Vagina (tissue), 2 donors: ENCODE measurements around the gene MAFG. TPM values are rescaled to one million over a fixed set of nuclear protein-coding genes. Genes with fewer than 3 reads are reported as not detected.

Source experiments
- DNase-seq, 2 donors: peaks; one replicate each; pipeline ENCODE4 v3.0.0-alpha.2; 2017; ENCODE audit errors: extremely low spot score in 2 of 2
- H3K27ac ChIP-seq: fragments of 200-600 bp; sonication (generic); one replicate; pipeline ENCODE4 v1.5.1; 2019
- H3K27me3 ChIP-seq: fragments of 200-600 bp; sonication (generic); one replicate; pipeline ENCODE4 v1.5.1; 2019
- H3K36me3 ChIP-seq, 2 donors: fragments of 200-600 bp; sonication (generic); one replicate each; pipeline ENCODE4 v1.5.1; 2017 to 2019
- H3K4me1 ChIP-seq: fragments of 200-600 bp; sonication (generic); one replicate; pipeline ENCODE4 v1.5.1; 2019
- H3K4me3 ChIP-seq, 2 donors: fragments of 200-600 bp; sonication (generic); 1 replicate in 1 of 2; 2 replicates in 1 of 2; pipeline ENCODE4 v1.5.1; 2016 to 2019
- H3K9me3 ChIP-seq: fragments of 200-600 bp; sonication (generic); one replicate; pipeline ENCODE4 v1.5.1; 2019
- CTCF ChIP-seq, 3 experiments: fragments of 450-650 bp in 2 of 3; fragments of 200-600 bp in 1 of 3; sonication (generic) in 1 of 3; IDR thresholded peaks; one replicate each; pipeline ENCODE4 v1.5.1; 2017 to 2019; ENCODE audit warnings: antibody characterized with exemption in 3 of 3, mild to moderate bottlenecking in 2 of 3, moderate library complexity in 2 of 3
- POLR2A ChIP-seq, 2 donors: fragments of 450-650 bp; IDR thresholded peaks; one replicate each; pipeline ENCODE4 v1.6.1; 2017; ENCODE audit warnings: antibody characterized with exemption in 2 of 2, mild to moderate bottlenecking in 2 of 2, moderate library complexity in 2 of 2
- POLR2AphosphoS5 ChIP-seq, 2 donors: sonication (generic); formaldehyde crosslinking; IDR thresholded peaks; one replicate each; pipeline ENCODE4 v1.9.0; 2017; ENCODE audit warnings: antibody characterized with exemption in 2 of 2, mild to moderate bottlenecking in 2 of 2, low read depth in 1 of 2; ENCODE audit not compliant: insufficient read depth in 1 of 2
- intact Hi-C: fragments of 100-400 bp; cut with DNase I; formaldehyde crosslinking; loops from one replicate; pipeline ENCODE4 v1.15.1; 2023
- total RNA-seq: library from RNA; depleted of rRNA; stranded (reverse); fragments of >200 nt; gene quantifications from one replicate; pipeline ENCODE4 v1.2.3, GENCODE V29; 2016

The MAFG gene
- total RNA-seq, 1 donor from 2014 or later, result 18.9 TPM

DNA sequence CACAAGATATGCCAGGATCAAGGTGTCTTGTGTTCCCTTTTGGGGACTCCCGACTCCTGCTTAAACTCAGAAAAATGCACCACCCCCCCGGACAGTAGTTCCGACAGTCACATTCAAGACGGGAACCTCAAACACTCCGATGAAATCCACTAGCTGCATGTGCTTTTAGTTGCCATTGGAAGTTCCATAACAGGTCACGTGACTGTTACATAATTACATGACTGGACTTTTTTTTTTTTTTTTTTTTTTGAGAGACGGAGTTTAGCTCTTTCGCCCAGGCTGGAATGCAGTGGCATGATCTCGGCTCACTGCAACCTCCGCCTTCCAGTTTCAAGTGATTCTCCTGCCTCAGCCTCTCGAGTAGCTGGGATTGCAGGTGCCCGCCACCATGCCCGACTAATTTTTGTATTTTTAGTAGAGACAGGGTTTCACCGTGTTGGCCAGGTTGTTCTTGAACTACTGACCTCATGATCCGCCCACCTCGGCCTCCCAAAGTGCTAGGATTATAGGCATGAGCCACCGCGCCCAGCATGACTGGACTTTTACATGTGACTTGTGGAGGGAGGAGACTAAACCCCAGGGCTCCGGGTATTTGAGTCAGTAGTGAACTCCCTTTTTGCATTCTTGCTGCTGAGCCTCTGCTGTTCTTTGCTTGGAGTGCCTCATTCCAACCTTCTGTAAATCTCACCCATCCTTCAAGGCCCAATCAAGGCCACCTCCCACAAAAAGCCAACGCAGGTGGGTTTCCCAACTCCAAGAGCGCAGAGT, 11.1 kb downstream of the MAFG start:
- H3K27me3 ChIP-seq, result no peaks in the 10 kb centered on the region
- no peak for DNase-seq
- H3K4me3 ChIP-seq, result peak overlapping the region; percentile 59 to 95
- no peak for TF ChIP-seq CTCF (IDR thresholded peaks at IDR 0.05)
- TF ChIP-seq POLR2AphosphoS5 (IDR thresholded peaks at IDR 0.05; ENCODE audit: insufficient read depth in 1 of 2, low read depth in 1 of 2), result peak in 1 of 2 donors; percentile 31
- TF ChIP-seq POLR2A (IDR thresholded peaks at IDR 0.05), result peak in 1 of 2 donors; percentile 14
- peaks cover 0 to 31% of the 10 kb centered on the region in 2 donors for H3K36me3 ChIP-seq
- peak overlapping the region; percentile 66 for H3K27ac ChIP-seq
- no peaks in the 10 kb centered on the region for H3K9me3 ChIP-seq
- peaks cover 33% of the 10 kb centered on the region for H3K4me1 ChIP-seq
- intact Hi-C loops, result no loop called here

DNA sequence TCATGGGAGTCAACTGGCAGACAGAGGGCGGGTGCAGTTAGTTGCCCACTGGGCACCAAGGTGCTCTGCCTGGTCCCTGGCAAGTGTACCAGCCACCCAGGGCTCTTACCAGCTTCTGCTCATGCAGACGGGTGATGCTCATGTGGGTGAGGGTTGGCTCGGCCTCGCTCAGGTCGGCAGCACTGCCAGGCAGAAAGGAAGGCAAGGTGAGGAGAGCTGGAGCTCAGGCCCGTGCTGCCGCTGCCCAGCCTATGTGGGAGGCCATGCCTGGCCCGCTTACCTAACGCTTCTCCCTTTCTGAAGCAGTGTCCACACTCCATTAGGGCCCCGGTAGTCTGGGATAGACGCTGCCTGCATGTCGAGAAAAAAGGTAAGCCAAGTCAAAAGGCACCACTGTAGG, 12.2 kb downstream of the MAFG start:
- Histone ChIP-seq H3K4me1 (peaks cover 38% of the 10 kb centered on the region), H3K4me3 (no peak overlapping the region)
- no peak for DNase-seq

GRCh38 chr17:81914103-81914850, 13.3 kb downstream of the MAFG start:
- intact Hi-C loops, result no loop called here
- Histone ChIP-seq H3K4me3 (no peak overlapping the region), H3K4me1 (peaks cover 46% of the 10 kb centered on the region), H3K27me3 (no peaks in the 10 kb centered on the region), H3K9me3 (no peaks in the 10 kb centered on the region), H3K27ac (no peak overlapping the region), H3K36me3 (peaks cover 0 to 31% of the 10 kb centered on the region in 2 donors)
- DNase-seq, result no peak
- no peak for TF ChIP-seq CTCF (IDR thresholded peaks at IDR 0.05)
- no peak for TF ChIP-seq POLR2A (IDR thresholded peaks at IDR 0.05)

More for the DNA sequence above, 12.2 kb downstream of the MAFG start:
- intact Hi-C loops, result no loop called here
- Histone ChIP-seq H3K27me3 (no peaks in the 10 kb centered on the region), H3K36me3 (peaks cover 0 to 31% of the 10 kb centered on the region in 2 donors), H3K27ac (no peak overlapping the region), H3K9me3 (no peaks in the 10 kb centered on the region)
- TF ChIP-seq POLR2A (IDR thresholded peaks at IDR 0.05), result no peak
- TF ChIP-seq POLR2AphosphoS5 (IDR thresholded peaks at IDR 0.05; ENCODE audit: insufficient read depth in 1 of 2, low read depth in 1 of 2), result no peak
- TF ChIP-seq CTCF (IDR thresholded peaks at IDR 0.05), result no peak

- H3K27me3 ChIP-seq, result no peaks in the 10 kb centered on the region
- H3K36me3 ChIP-seq, result peaks cover 0 to 31% of the 10 kb centered on the region in 2 donors
- H3K4me3 ChIP-seq, result no peak overlapping the region
- no peak for DNase-seq
- intact Hi-C loops, result no loop called here
- no peaks in the 10 kb centered on the region for H3K9me3 ChIP-seq
- no peak overlapping the region for H3K27ac ChIP-seq
- H3K4me1 ChIP-seq, result peaks cover 44% of the 10 kb centered on the region
- TF ChIP-seq POLR2A (IDR thresholded peaks at IDR 0.05), result no peak
These were observed 14.0 kb downstream of the MAFG start for GRCh38 chr17:81913394-81914102.

DNA sequence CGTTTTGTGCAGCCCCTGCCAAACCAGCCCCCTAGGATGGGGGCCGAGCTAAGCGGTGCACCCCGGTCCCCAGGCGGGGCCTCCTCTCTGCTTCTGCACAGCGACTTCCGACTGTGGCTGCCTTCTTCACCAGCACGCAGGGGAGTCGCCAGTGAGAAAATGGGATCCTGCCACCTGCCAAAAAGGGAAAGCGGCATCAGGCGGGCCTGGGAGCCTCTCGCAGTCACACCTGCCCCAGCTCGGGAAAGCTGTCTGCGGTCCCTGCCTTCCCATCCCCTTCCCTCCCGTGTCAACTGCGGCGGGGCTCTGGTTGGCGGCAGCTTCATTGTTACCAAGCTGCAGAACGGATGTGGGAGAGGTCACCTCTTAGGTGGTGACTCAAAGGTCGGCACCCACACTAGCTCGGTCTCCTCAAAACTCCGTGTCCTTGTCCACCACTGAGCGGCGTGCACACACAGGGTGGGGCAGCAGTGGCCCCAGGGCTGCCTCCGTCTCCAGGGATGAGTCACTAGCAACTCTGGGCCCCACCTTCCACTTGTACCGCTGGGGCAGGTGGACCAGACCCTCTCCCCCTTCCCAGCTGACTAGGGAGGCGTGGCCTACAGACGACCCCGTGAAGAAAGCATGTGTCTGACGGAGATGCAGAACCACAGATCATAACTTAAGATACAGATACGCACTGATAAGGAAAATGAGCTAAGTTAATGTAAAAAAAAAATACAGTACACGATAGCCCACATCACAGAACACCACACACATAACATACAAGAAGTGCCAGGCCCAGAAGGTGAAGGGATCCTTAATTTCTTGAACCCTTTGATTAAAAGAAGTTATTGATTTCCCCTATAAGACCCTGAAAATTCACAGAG, 14.9 kb downstream of the MAFG start:
- no peaks in the 10 kb centered on the region for H3K9me3 ChIP-seq
- H3K36me3 ChIP-seq, result peaks cover 0 to 31% of the 10 kb centered on the region in 2 donors
- no peak for TF ChIP-seq CTCF (IDR thresholded peaks at IDR 0.05)
- no peak for TF ChIP-seq POLR2A (IDR thresholded peaks at IDR 0.05)
- no peak for TF ChIP-seq POLR2AphosphoS5 (IDR thresholded peaks at IDR 0.05; ENCODE audit: insufficient read depth in 1 of 2, low read depth in 1 of 2)
- DNase-seq, result no peak
- peaks cover 40% of the 10 kb centered on the region for H3K4me1 ChIP-seq
- no peaks in the 10 kb centered on the region for H3K27me3 ChIP-seq
- intact Hi-C loops, result no loop called here
- no peak overlapping the region for H3K4me3 ChIP-seq
- no peak overlapping the region for H3K27ac ChIP-seq
